Mucosa of descending colon (tissue), 3 donors: ENCODE data around the gene AAR2. TPM values are rescaled to one million over a fixed set of nuclear protein-coding genes. Genes with fewer than 3 reads are reported as not detected.

Experiments used
- ATAC-seq: fragments of 200-7000 bp; cut with Tn5 transposase; one replicate; pipeline ENCODE4 v1.9.1; 2020; ENCODE audit warnings: mild to moderate bottlenecking, moderate library complexity
- DNase-seq, 3 donors: peaks; one replicate each; pipeline ENCODE4 v3.0.0-alpha.2; 2020
- H3K36me3 ChIP-seq: fragments of 200-600 bp; one replicate; pipeline ENCODE4 v1.8.0; 2021; ENCODE audit warnings: low read depth, mild to moderate bottlenecking
- H3K4me1 ChIP-seq: fragments of 200-600 bp; one replicate; pipeline ENCODE4 v1.8.0; 2021; ENCODE audit warnings: low read depth, mild to moderate bottlenecking
- H3K4me3 ChIP-seq: fragments of 200-600 bp; one replicate; pipeline ENCODE4 v1.8.0; 2021; ENCODE audit warnings: mild to moderate bottlenecking
- H3K9me3 ChIP-seq: fragments of 200-600 bp; one replicate; pipeline ENCODE4 v1.8.0; 2021; ENCODE audit warnings: mild to moderate bottlenecking
- CTCF ChIP-seq: fragments of 200-600 bp; IDR thresholded peaks from one replicate; pipeline ENCODE4 v1.8.0; 2022; ENCODE audit warnings: antibody characterized with exemption, mild to moderate bottlenecking
- intact Hi-C, 2 donors: fragments of 100-400 bp; cut with DNase I in 1 of 2; cut with micrococcal nuclease in 1 of 2; formaldehyde crosslinking; loops; one replicate each; pipeline versions ENCODE4 v1.11.0 to v1.11.1; 2022; cut with DNase I, micrococcal nuclease
- total RNA-seq, 3 donors: library from RNA; stranded (reverse); fragmentation: NEBNext Ultra II Directional in 2 of 3; extraction: Animal tissue kit (Norgen Biotek cat#: 25700) in 2 of 3; gene quantifications; one replicate each; pipeline versions ENCODE4 v1.2.1 to v1.2.4, GENCODE V29; 2021 to 2023
- donor health status: DM: no; HTN: no; CAD: no; lungs with moderate emphysema.
- donor health status: DM: no; HTN: no; CAD: no.
- donor health status: DM: no; HTN: yes; CAD: no.

AAR2 gene
- total RNA-seq, 3 donors from 2014 or later, result 19.5 to 24.8 (median 22.6) TPM

- TF ChIP-seq CTCF, result no peak
- Histone ChIP-seq H3K9me3 (no peaks in the 10 kb centered on the region), H3K4me1 (no peaks in the 10 kb centered on the region), H3K4me3 (no peak overlapping the region), H3K36me3 (no peaks in the 10 kb centered on the region)
- DNase-seq (no peak), ATAC-seq (no peak)
- intact Hi-C loops, result loop anchor here in 1 of 2 donors (10.0 kb wide), 1 partner anchor 216 kb away; no protein-coding TSS in a partner anchor
Observed at GRCh38 chr20:36218380-36219064, 17.8 kb upstream of the AAR2 start.

- Histone ChIP-seq H3K9me3 (no peaks in the 10 kb centered on the region), H3K4me1 (no peaks in the 10 kb centered on the region), H3K4me3 (no peak overlapping the region), H3K36me3 (no peaks in the 10 kb centered on the region)
- no peak for TF ChIP-seq CTCF
- DNase-seq (no peak), ATAC-seq (no peak)
- intact Hi-C loops, result loop anchor here in 1 of 2 donors (10.0 kb wide), 1 partner anchor 215 kb away; no protein-coding TSS in a partner anchor
Observed at GRCh38 chr20:36219671-36220220, 16.5 kb upstream of the AAR2 start.

- DNase-seq (no peak), ATAC-seq (no peak)
- no peaks in the 10 kb centered on the region for H3K36me3 ChIP-seq
- intact Hi-C loops, result no loop called here
- no peaks in the 10 kb centered on the region for H3K9me3 ChIP-seq
- H3K4me1 ChIP-seq, result no peaks in the 10 kb centered on the region
- TF ChIP-seq CTCF, result no peak
- H3K4me3 ChIP-seq, result no peak overlapping the region
Observed at GRCh38 chr20:36225666-36226065, 10.6 kb upstream of the AAR2 start.

GRCh38 chr20:36228770-36229169 lies 7.5 kb upstream of the AAR2 start:
- no peak for DNase-seq
- intact Hi-C loops, result no loop called here
- Histone ChIP-seq H3K9me3 (no peaks in the 10 kb centered on the region), H3K36me3 (no peaks in the 10 kb centered on the region), H3K4me1 (no peaks in the 10 kb centered on the region), H3K4me3 (no peak overlapping the region)
- TF ChIP-seq CTCF, result no peak
- ATAC-seq, result no peak

- no peak for ATAC-seq
- H3K36me3 ChIP-seq, result no peaks in the 10 kb centered on the region
- no peak for DNase-seq
- no peak for TF ChIP-seq CTCF
- intact Hi-C loops, result no loop called here
- no peaks in the 10 kb centered on the region for H3K4me1 ChIP-seq
- no peaks in the 10 kb centered on the region for H3K9me3 ChIP-seq
- H3K4me3 ChIP-seq, result no peak overlapping the region
Observed at GRCh38 chr20:36230019-36230418, 6.3 kb upstream of the AAR2 start.
